Endothelial cell of umbilical vein (primary cell): ENCODE data around the gene IGSF9.

Experiments used
- CTCF ChIP-seq, 2 donors: IDR thresholded peaks; 1 replicate in 1 of 2; 2 replicates in 1 of 2; pipeline ENCODE4 v1.5.1; 2011; ENCODE audit warnings: low read length in 2 of 2, mild to moderate bottlenecking in 2 of 2, moderate library complexity in 2 of 2, control low read depth in 1 of 2, inconsistent platforms in 1 of 2, low read depth in 1 of 2; ENCODE audit not compliant: insufficient read depth in 1 of 2; ENCODE audit errors: extremely low read depth in 1 of 2
- EZH2 ChIP-seq: IDR thresholded peaks from 2 replicates; pipeline ENCODE4 v1.6.1; 2012; ENCODE audit warnings: borderline replicate concordance, low read depth, mild to moderate bottlenecking, moderate library complexity, low read length, inconsistent platforms; ENCODE audit not compliant: severe bottlenecking
- FOS ChIP-seq: IDR thresholded peaks from 2 replicates; pipeline ENCODE4 v1.6.1; 2011; ENCODE audit warnings: mild to moderate bottlenecking, low read length, moderate library complexity, borderline replicate concordance; ENCODE audit not compliant: insufficient read depth
- GATA2 ChIP-seq: IDR thresholded peaks from 2 replicates; pipeline ENCODE4 v1.7.0; 2011; ENCODE audit warnings: low read depth, mild to moderate bottlenecking, moderate library complexity, mixed read lengths, low read length; ENCODE audit not compliant: insufficient read length, insufficient read depth
- POLR2AphosphoS5 ChIP-seq: IDR thresholded peaks from 2 replicates; pipeline ENCODE4 v1.6.1; 2012; ENCODE audit warnings: low read depth, mild to moderate bottlenecking, control low read depth, low read length, moderate library complexity; ENCODE audit not compliant: insufficient read depth

GRCh38 chr1:159957824-159958268, 12.4 kb upstream of the IGSF9 start:
- no peak for TF ChIP-seq EZH2
- no peak for TF ChIP-seq POLR2AphosphoS5
- no peak for TF ChIP-seq GATA2
- TF ChIP-seq CTCF (IDR thresholded peaks at IDR 0.05; ENCODE audit: extremely low read depth in 1 of 2, insufficient read depth in 1 of 2, low read depth in 1 of 2, low read length in 2 of 2): no peak
- TF ChIP-seq FOS: no peak
